Measurements from ENCODE around the gene CPPED1. TPM values are rescaled to one million over a fixed set of nuclear protein-coding genes. Genes with fewer than 3 reads are reported as not detected.

CPPED1 gene
- total RNA-seq, 1 experiment from 2014 or later, result 8.1 TPM

- CTCF ChIA-PET, result no interaction called here
- Histone ChIP-seq H3K9me2 (ENCODE audit: insufficient read depth) (no peaks in the 10 kb centered on the region), H3K4me3 (replicated peaks in 1 of 2; ENCODE audit: low read depth in 1 of 2, low read length in 2 of 2) (no peak overlapping the region), H3K9me3 (ENCODE audit: control insufficient read depth in 1 of 2, insufficient read depth in 1 of 2, low read depth in 1 of 2, low read length in 2 of 2) (peaks cover 0 to 4% of the 10 kb centered on the region in 2 experiments; a peak in 1 of 4 replicates), H4K20me1 (ENCODE audit: insufficient read depth) (no peaks in the 10 kb centered on the region), H3K9ac (ENCODE audit: low read length) (no peak overlapping the region), H3K4me2 (ENCODE audit: low read length) (no peak overlapping the region), H3K36me3 (ENCODE audit: control insufficient read depth in 1 of 2, insufficient read depth in 2 of 2, low read length in 2 of 2) (0 out of 4 replicates have a peak, but pooled peaks cover 0 to 5% of the 10 kb centered on the region in 2 experiments), H3K4me1 (ENCODE audit: control insufficient read depth in 1 of 2, insufficient read depth in 2 of 2, low read length in 2 of 2) (no peaks in the 10 kb centered on the region), H3K27me3 (ENCODE audit: insufficient read depth, low read length) (no peaks in the 10 kb centered on the region), H3K79me2 (ENCODE audit: insufficient read depth, low read length) (no peaks in the 10 kb centered on the region), H3K27ac (ENCODE audit: low read depth, low read length) (no peak overlapping the region), H2AFZ (ENCODE audit: low read depth, low read length, poor library complexity, severe bottlenecking) (no peak overlapping the region)
- intact Hi-C loops (cut with micrococcal nuclease), result no loop called here
- POLR2A ChIA-PET, result no interaction called here
- DNase-seq (ENCODE audit: low read depth, low spot score) (no peak), ATAC-seq (no peak)
- no peak for TF ChIP-seq REST (IDR thresholded peaks at IDR 0.05; ENCODE audit: low read depth)
- TF ChIP-seq RAD21 (IDR thresholded peaks at IDR 0.05; ENCODE audit: low read depth), result no peak
- BruUV-seq (replicated peaks), result no TSS peak
- RAD21 ChIA-PET (ENCODE audit: low non-redundant PET in 1 of 2, low total read pairs in 2 of 2, uncharacterized antibody in 2 of 2, unreplicated experiment in 2 of 2), result no interaction called here
Measured at GRCh38 chr16:12788758-12789157, 14.9 kb downstream of the CPPED1 start.

- intact Hi-C loops (cut with micrococcal nuclease), result no loop called here
- no TSS peak for BruUV-seq (replicated peaks)
- Histone ChIP-seq H4K20me1 (ENCODE audit: insufficient read depth) (no peaks in the 10 kb centered on the region), H3K4me2 (ENCODE audit: low read length) (no peak overlapping the region), H3K36me3 (ENCODE audit: control insufficient read depth in 1 of 2, insufficient read depth in 2 of 2, low read length in 2 of 2) (0 out of 4 replicates have a peak, but pooled peaks cover 0 to 5% of the 10 kb centered on the region in 2 experiments), H3K9me2 (ENCODE audit: insufficient read depth) (no peaks in the 10 kb centered on the region), H3K27me3 (ENCODE audit: insufficient read depth, low read length) (no peaks in the 10 kb centered on the region), H3K9me3 (ENCODE audit: control insufficient read depth in 1 of 2, insufficient read depth in 1 of 2, low read depth in 1 of 2, low read length in 2 of 2) (peaks cover 0 to 4% of the 10 kb centered on the region in 2 experiments; a peak in 1 of 4 replicates), H3K9ac (ENCODE audit: low read length) (no peak overlapping the region), H2AFZ (ENCODE audit: low read depth, low read length, poor library complexity, severe bottlenecking) (no peak overlapping the region), H3K4me1 (ENCODE audit: control insufficient read depth in 1 of 2, insufficient read depth in 2 of 2, low read length in 2 of 2) (no peaks in the 10 kb centered on the region), H3K79me2 (ENCODE audit: insufficient read depth, low read length) (no peaks in the 10 kb centered on the region), H3K4me3 (replicated peaks in 1 of 2; ENCODE audit: low read depth in 1 of 2, low read length in 2 of 2) (no peak overlapping the region), H3K27ac (ENCODE audit: low read depth, low read length) (no peak overlapping the region)
- ATAC-seq (no peak), DNase-seq (ENCODE audit: low read depth, low spot score) (no peak)
- ChIA-PET CTCF (no interaction called here), POLR2A (no interaction called here), RAD21 (ENCODE audit: low non-redundant PET in 1 of 2, low total read pairs in 2 of 2, uncharacterized antibody in 2 of 2, unreplicated experiment in 2 of 2) (no interaction called here)
- TF ChIP-seq POLR2A (IDR thresholded peaks at IDR 0.05; ENCODE audit: borderline replicate concordance, extremely low read depth, insufficient read depth, insufficient read length), result no peak
- TF ChIP-seq RAD21 (IDR thresholded peaks at IDR 0.05; ENCODE audit: low read depth), result no peak
- TF ChIP-seq EGR1 (IDR thresholded peaks at IDR 0.05; ENCODE audit: low read depth), result no peak
- TF ChIP-seq CTCF (IDR thresholded peaks at IDR 0.05 in 2 of 3, conservative IDR thresholded peaks at IDR 0.05 in 1 of 3; ENCODE audit: borderline replicate concordance in 1 of 3, insufficient read depth in 1 of 3, low read depth in 2 of 3, low read length in 2 of 3), result no peak
- TF ChIP-seq REST (IDR thresholded peaks at IDR 0.05; ENCODE audit: low read depth), result no peak
- TF ChIP-seq MAX (IDR thresholded peaks at IDR 0.05), result no peak
- TF ChIP-seq SRF (IDR thresholded peaks at IDR 0.05; ENCODE audit: low read depth), result no peak
- no peak for TF ChIP-seq TCF7L2 (IDR thresholded peaks at IDR 0.05; ENCODE audit: borderline replicate concordance, extremely low read depth, insufficient read depth, insufficient read length)
- no peak for TF ChIP-seq ATF3 (IDR thresholded peaks at IDR 0.05)
- no peak for TF ChIP-seq EZH2 (IDR thresholded peaks at IDR 0.05)
Measured at GRCh38 chr16:12786081-12786480, 17.6 kb downstream of the CPPED1 start.
